H9 (cell line): ENCODE measurements around the gene DPEP2. TPM values are rescaled to one million over a fixed set of nuclear protein-coding genes. Genes with fewer than 3 reads are reported as not detected.

ENCODE experiments used
- DNase-seq: peaks from one replicate; pipeline ENCODE4 v3.0.0-alpha.2; 2017
- H2AFZ ChIP-seq: one replicate; pipeline ENCODE4 v1.6.1; 2013; ENCODE audit warnings: mild to moderate bottlenecking, low read length, control low read depth, moderate library complexity
- H2AK5ac ChIP-seq: 2 replicates; pipeline ENCODE4 v1.6.1; 2013; ENCODE audit warnings: low read length, control low read depth, mixed read lengths; ENCODE audit not compliant: insufficient read length
- H2BK120ac ChIP-seq: one replicate; pipeline ENCODE4 v1.6.1; 2013; ENCODE audit warnings: low read depth, mild to moderate bottlenecking, low read length, control low read depth, inconsistent platforms; ENCODE audit not compliant: poor library complexity, severe bottlenecking
- H2BK12ac ChIP-seq: 2 replicates; pipeline ENCODE4 v1.6.1; 2013; ENCODE audit warnings: low read length, control low read depth, mixed read lengths, low read depth; ENCODE audit not compliant: insufficient read length
- H2BK15ac ChIP-seq: 2 replicates; pipeline ENCODE4 v1.6.1; 2013; ENCODE audit warnings: low read depth, low read length, control low read depth
- H2BK20ac ChIP-seq: one replicate; pipeline ENCODE4 v1.6.1; 2013; ENCODE audit warnings: low read depth, mild to moderate bottlenecking, low read length, control low read depth, inconsistent platforms; ENCODE audit not compliant: poor library complexity, severe bottlenecking
- H2BK5ac ChIP-seq: 2 replicates; pipeline ENCODE4 v1.6.1; 2013; ENCODE audit warnings: low read length, control low read depth, mixed read lengths; ENCODE audit not compliant: insufficient read length
- H3K14ac ChIP-seq: 2 replicates; pipeline ENCODE4 v1.6.1; 2013; ENCODE audit warnings: low read length, control low read depth; ENCODE audit not compliant: insufficient read depth
- H3K18ac ChIP-seq: 2 replicates; pipeline ENCODE4 v1.6.1; 2013; ENCODE audit warnings: low read depth, mild to moderate bottlenecking, mixed read lengths, low read length, control low read depth; ENCODE audit not compliant: insufficient read length
- H3K23ac ChIP-seq: 2 replicates; pipeline ENCODE4 v1.6.1; 2013; ENCODE audit warnings: low read length, control low read depth, mixed read lengths, low read depth; ENCODE audit not compliant: insufficient read length
- H3K23me2 ChIP-seq: 2 replicates; pipeline ENCODE4 v1.6.1; 2013; ENCODE audit warnings: low read depth, mild to moderate bottlenecking, mixed read lengths, low read length, control low read depth; ENCODE audit not compliant: insufficient read length, poor library complexity, severe bottlenecking
- H3K27ac ChIP-seq: 2 replicates; pipeline ENCODE4 v1.5.1; 2013; ENCODE audit warnings: low read length, control low read depth, mixed read lengths, low read depth; ENCODE audit not compliant: insufficient read length
- H3K27me3 ChIP-seq: 2 replicates; pipeline ENCODE4 v1.6.1; 2013; ENCODE audit warnings: low read length, control low read depth, inconsistent platforms; ENCODE audit not compliant: insufficient read depth
- H3K4ac ChIP-seq: 2 replicates; pipeline ENCODE4 v1.6.1; 2013; ENCODE audit warnings: low read depth, mild to moderate bottlenecking, control low read depth, inconsistent platforms, low read length, moderate library complexity
- H3K4me1 ChIP-seq: 2 replicates; pipeline ENCODE4 v1.6.1; 2013; ENCODE audit warnings: low read length, control low read depth, inconsistent platforms; ENCODE audit not compliant: insufficient read depth
- H3K4me2 ChIP-seq: 2 replicates; pipeline ENCODE4 v1.6.1; 2013; ENCODE audit warnings: low read length, control low read depth, mixed read lengths; ENCODE audit not compliant: insufficient read length, insufficient read depth
- H3K56ac ChIP-seq: 2 replicates; pipeline ENCODE4 v1.6.1; 2013; ENCODE audit warnings: low read depth, mild to moderate bottlenecking, mixed read lengths, low read length, control low read depth; ENCODE audit not compliant: insufficient read length
- H3K79me1 ChIP-seq: 2 replicates; pipeline ENCODE4 v1.6.1; 2013; ENCODE audit warnings: low read depth, mild to moderate bottlenecking, moderate library complexity, low read length, control low read depth, inconsistent platforms; ENCODE audit not compliant: insufficient read depth, poor library complexity, severe bottlenecking
- H3K79me2 ChIP-seq: 2 replicates; pipeline ENCODE4 v1.6.1; 2013; ENCODE audit warnings: low read length, control low read depth, inconsistent platforms; ENCODE audit not compliant: insufficient read depth
- H3K9ac ChIP-seq: 2 replicates; pipeline ENCODE4 v1.6.1; 2013; ENCODE audit warnings: low read length, control low read depth, mixed read lengths; ENCODE audit not compliant: insufficient read length; ENCODE audit errors: extremely low read depth
- H3K9me3 ChIP-seq: one replicate; pipeline ENCODE4 v1.6.1; 2013; ENCODE audit warnings: low read depth, low read length, inconsistent platforms; ENCODE audit not compliant: control insufficient read depth
- H3T11ph ChIP-seq: one replicate; pipeline ENCODE4 v1.6.1; 2013; ENCODE audit warnings: mild to moderate bottlenecking, low read length, control low read depth, inconsistent platforms
- H4K20me1 ChIP-seq: one replicate; pipeline ENCODE4 v1.6.1; 2013; ENCODE audit not compliant: control insufficient read depth, insufficient read length, insufficient read depth
- H4K5ac ChIP-seq: 2 replicates; pipeline ENCODE4 v1.6.1; 2013; ENCODE audit warnings: low read depth, mild to moderate bottlenecking, mixed read lengths, low read length, control low read depth; ENCODE audit not compliant: insufficient read length
- H4K8ac ChIP-seq: replicated peaks from 2 replicates; pipeline ENCODE4 v1.6.1; 2013; ENCODE audit warnings: low read length, control low read depth, mixed read lengths, low read depth; ENCODE audit not compliant: insufficient read length
- H4K91ac ChIP-seq: 2 replicates; pipeline ENCODE4 v1.6.1; 2013; ENCODE audit warnings: low read depth, mild to moderate bottlenecking, moderate library complexity, mixed read lengths, low read length, control low read depth; ENCODE audit not compliant: insufficient read length
- H3K27ac Mint-ChIP-seq, 3 experiments: 2 replicates in 2 of 3; 3 replicates in 1 of 3; pipeline ENCODE4 v1.8.0; 2020 to 2021; ENCODE audit warnings: mixed read lengths in 3 of 3, mild to moderate bottlenecking in 1 of 3, moderate library complexity in 1 of 3
- H3K27me3 Mint-ChIP-seq: 2 replicates; pipeline ENCODE4 v1.8.0; 2021; ENCODE audit warnings: low read depth, mild to moderate bottlenecking, moderate library complexity, mixed read lengths
- H3K36me3 Mint-ChIP-seq, 3 experiments: 2 replicates in 2 of 3; 3 replicates in 1 of 3; pipeline ENCODE4 v1.8.0; 2020 to 2021; ENCODE audit warnings: low read depth in 3 of 3, mixed read lengths in 3 of 3; ENCODE audit not compliant: insufficient read depth in 1 of 3
- H3K4me1 Mint-ChIP-seq, 2 experiments: 2 replicates each; pipeline ENCODE4 v1.8.0; 2020; ENCODE audit warnings: mixed read lengths in 2 of 2
- H3K4me3 Mint-ChIP-seq, 2 experiments: 2 replicates in 1 of 2; 3 replicates in 1 of 2; pipeline ENCODE4 v1.8.0; 2020 to 2021; ENCODE audit warnings: mild to moderate bottlenecking in 2 of 2, mixed read lengths in 2 of 2, moderate library complexity in 1 of 2
- H3K9me3 Mint-ChIP-seq, 2 experiments: 2 replicates in 1 of 2; 3 replicates in 1 of 2; pipeline ENCODE4 v1.8.0; 2020; ENCODE audit warnings: mild to moderate bottlenecking in 2 of 2, mixed read lengths in 2 of 2, moderate library complexity in 1 of 2
- CTCF ChIP-seq: fragments of 200-600 bp; sonication (generic); conservative IDR thresholded peaks from 3 replicates; pipeline ENCODE4 v1.8.0; 2021; ENCODE audit warnings: antibody characterized with exemption, mild to moderate bottlenecking
- WGBS: extraction: QIAGEN DNeasy Blood & Tissue Kit; methylation state at CpG from one replicate; pipeline ENCODE4 v1.1.7; 2013; ENCODE audit warnings: missing lambda C conversion rate, low lambda C conversion rate, mixed read lengths; ENCODE audit not compliant: insufficient read length; ENCODE audit errors: extremely low coverage; 5-methylcytosine and 5-hydroxymethylcytosine counted together
- total RNA-seq: library from RNA; stranded (reverse); gene quantifications from 2 replicates; pipeline ENCODE4 v1.2.1, GENCODE V29; 2021

DPEP2 gene
- total RNA-seq, 1 experiment from 2014 or later: not detected

- H3K27ac ChIP-seq: no peak overlapping the region
- no CpG with 5 or more reads among the region's 2 CpGs for WGBS
- no peak for TF ChIP-seq CTCF
These were observed 48.7 kb upstream of the DPEP2 start for GRCh38 chr16:68047987-68048386.

More at GRCh38 chr16:68047987-68048386, 48.7 kb upstream of the DPEP2 start:
- no peak overlapping the region for H3K4me3 Mint-ChIP-seq
- Histone ChIP-seq H3K79me1 (no peaks in the 10 kb centered on the region), H3K79me2 (no peaks in the 10 kb centered on the region), H4K5ac (no peak overlapping the region), H3K4ac (no peak overlapping the region), H3K23ac (no peak overlapping the region), H2BK15ac (no peak overlapping the region), H3T11ph (no peak overlapping the region), H2AFZ (no peak overlapping the region), H2BK5ac (no peak overlapping the region), H3K18ac (no peak overlapping the region), H3K9me3 (no peaks in the 10 kb centered on the region), H3K4me2 (no peak overlapping the region), H3K56ac (no peak overlapping the region), H2BK120ac (no peak overlapping the region), H2AK5ac (no peak overlapping the region), H3K4me1 (no peaks in the 10 kb centered on the region), H4K91ac (no peak overlapping the region), H3K14ac (no peak overlapping the region), H2BK12ac (no peak overlapping the region), H4K8ac (no peak overlapping the region), H4K20me1 (no peaks in the 10 kb centered on the region), H3K23me2 (no peaks in the 10 kb centered on the region), H2BK20ac (no peak overlapping the region), H3K27me3 (no peaks in the 10 kb centered on the region), H3K9ac (no peak overlapping the region)
- H3K27me3 Mint-ChIP-seq: no peaks in the 10 kb centered on the region
- H3K9me3 Mint-ChIP-seq: no peaks in the 10 kb centered on the region
- H3K4me1 Mint-ChIP-seq: no peaks in the 10 kb centered on the region
- H3K36me3 Mint-ChIP-seq: peaks cover 4 to 22% (median 14%) of the 10 kb centered on the region in 3 experiments; a peak in 6 of 7 replicates
- no peak for DNase-seq
- H3K27ac Mint-ChIP-seq: no peak overlapping the region
